Measurements from ENCODE around the gene RNF213. TPM values are rescaled to one million over a fixed set of nuclear protein-coding genes. Genes with fewer than 3 reads are reported as not detected.

Gene RNF213
- total RNA-seq, 1 donor from 2014 or later = 47.3 TPM

- H3K27ac Mint-ChIP-seq = no peak overlapping the region
- H3K9me3 Mint-ChIP-seq = no peaks in the 10 kb centered on the region
- TF ChIP-seq, protein P1, sequence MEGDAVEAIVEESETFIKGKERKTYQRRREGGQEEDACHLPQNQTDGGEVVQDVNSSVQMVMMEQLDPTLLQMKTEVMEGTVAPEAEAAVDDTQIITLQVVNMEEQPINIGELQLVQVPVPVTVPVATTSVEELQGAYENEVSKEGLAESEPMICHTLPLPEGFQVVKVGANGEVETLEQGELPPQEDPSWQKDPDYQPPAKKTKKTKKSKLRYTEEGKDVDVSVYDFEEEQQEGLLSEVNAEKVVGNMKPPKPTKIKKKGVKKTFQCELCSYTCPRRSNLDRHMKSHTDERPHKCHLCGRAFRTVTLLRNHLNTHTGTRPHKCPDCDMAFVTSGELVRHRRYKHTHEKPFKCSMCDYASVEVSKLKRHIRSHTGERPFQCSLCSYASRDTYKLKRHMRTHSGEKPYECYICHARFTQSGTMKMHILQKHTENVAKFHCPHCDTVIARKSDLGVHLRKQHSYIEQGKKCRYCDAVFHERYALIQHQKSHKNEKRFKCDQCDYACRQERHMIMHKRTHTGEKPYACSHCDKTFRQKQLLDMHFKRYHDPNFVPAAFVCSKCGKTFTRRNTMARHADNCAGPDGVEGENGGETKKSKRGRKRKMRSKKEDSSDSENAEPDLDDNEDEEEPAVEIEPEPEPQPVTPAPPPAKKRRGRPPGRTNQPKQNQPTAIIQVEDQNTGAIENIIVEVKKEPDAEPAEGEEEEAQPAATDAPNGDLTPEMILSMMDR (conservative IDR thresholded peaks at IDR 0.05) = no peak
- H3K36me3 Mint-ChIP-seq = peaks cover 8% of the 10 kb centered on the region
- no peak for DNase-seq (ENCODE audit: extremely low spot score, unreplicated experiment)
- no peaks in the 10 kb centered on the region for H3K27me3 Mint-ChIP-seq
- H3K4me1 Mint-ChIP-seq (ENCODE audit: unreplicated experiment) = no peaks in the 10 kb centered on the region
- H3K4me3 Mint-ChIP-seq = no peak overlapping the region
Observed at GRCh38 chr17:80286638-80286960, 25.9 kb downstream of the RNF213 start.

DNA sequence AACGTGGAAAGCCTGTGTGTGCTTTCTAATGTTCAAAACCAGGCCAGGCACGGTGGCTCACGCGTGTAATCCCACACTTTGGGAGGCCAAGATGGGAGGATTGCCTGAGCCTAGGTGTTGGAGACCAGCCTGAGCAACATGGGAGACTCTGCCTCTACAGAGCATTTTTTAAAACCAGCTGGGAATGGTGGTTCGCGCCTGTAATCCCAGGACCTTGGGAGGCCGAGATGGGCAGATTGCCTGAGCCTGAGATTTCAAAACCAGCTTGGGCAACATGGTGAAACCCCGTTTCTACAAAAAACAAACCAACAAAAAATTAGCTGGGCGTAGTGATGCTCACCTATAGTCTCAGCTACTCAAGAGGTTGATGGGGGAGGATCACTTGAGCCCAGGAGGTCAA, 26.4 kb downstream of the RNF213 start:
- H3K27me3 Mint-ChIP-seq = no peaks in the 10 kb centered on the region
- no peak overlapping the region for H3K27ac Mint-ChIP-seq
- H3K9me3 Mint-ChIP-seq = no peaks in the 10 kb centered on the region
- TF ChIP-seq, protein P1 (conservative IDR thresholded peaks at IDR 0.05) = no peak
- H3K4me3 Mint-ChIP-seq = no peak overlapping the region
- peaks cover 9% of the 10 kb centered on the region for H3K36me3 Mint-ChIP-seq
- no peak for DNase-seq (ENCODE audit: extremely low spot score, unreplicated experiment)
- no peaks in the 10 kb centered on the region for H3K4me1 Mint-ChIP-seq (ENCODE audit: unreplicated experiment)

DNA sequence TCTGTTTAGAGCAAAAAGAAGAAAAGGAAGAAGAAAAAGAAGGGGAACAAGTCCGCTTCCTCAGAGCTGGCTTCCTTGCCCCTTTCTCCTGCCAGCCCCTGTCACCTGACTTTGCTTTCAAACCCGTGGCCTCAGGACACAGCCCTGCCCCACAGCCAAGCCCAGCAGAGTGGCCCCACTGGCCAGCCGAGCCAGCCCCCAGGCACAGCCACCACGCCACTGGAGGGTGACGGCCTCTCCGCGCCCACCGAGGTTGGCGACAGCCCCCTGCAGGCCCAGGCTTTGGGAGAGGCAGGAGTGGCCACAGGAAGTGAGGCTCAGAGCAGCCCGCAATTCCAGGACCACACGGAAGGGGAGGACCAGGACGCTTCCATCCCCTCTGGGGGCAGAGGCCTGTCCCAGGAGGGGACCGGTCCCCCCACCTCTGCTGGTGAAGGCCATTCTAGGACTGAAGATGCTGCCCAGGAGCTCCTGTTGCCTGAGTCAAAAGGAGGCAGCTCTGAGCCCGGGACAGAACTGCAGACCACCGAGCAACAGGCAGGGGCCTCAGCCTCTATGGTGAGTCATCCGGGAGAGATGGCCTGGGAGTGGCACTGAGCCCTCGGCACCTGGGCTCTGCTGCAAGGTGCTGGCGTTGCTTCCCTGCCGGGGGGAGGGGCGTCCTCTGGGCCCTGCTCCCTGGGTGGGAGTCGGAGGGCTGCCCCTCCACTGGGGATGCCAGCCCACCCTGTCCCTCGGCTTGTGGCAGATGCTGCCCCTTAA, 27.3 kb downstream of the RNF213 start:
- no peak overlapping the region for H3K4me3 Mint-ChIP-seq
- H3K36me3 Mint-ChIP-seq = peaks cover 12% of the 10 kb centered on the region
- H3K27ac Mint-ChIP-seq = no peak overlapping the region
- TF ChIP-seq, protein P1 (conservative IDR thresholded peaks at IDR 0.05) = no peak
- H3K9me3 Mint-ChIP-seq = no peaks in the 10 kb centered on the region
- H3K4me1 Mint-ChIP-seq (ENCODE audit: unreplicated experiment) = no peaks in the 10 kb centered on the region
- no peaks in the 10 kb centered on the region for H3K27me3 Mint-ChIP-seq
- DNase-seq (ENCODE audit: extremely low spot score, unreplicated experiment) = no peak

- TF ChIP-seq, protein P1 (conservative IDR thresholded peaks at IDR 0.05) = no peak
- H3K27ac Mint-ChIP-seq = no peak overlapping the region
Observed at GRCh38 chr17:80289616-80290015, 29.0 kb downstream of the RNF213 start.

DNA sequence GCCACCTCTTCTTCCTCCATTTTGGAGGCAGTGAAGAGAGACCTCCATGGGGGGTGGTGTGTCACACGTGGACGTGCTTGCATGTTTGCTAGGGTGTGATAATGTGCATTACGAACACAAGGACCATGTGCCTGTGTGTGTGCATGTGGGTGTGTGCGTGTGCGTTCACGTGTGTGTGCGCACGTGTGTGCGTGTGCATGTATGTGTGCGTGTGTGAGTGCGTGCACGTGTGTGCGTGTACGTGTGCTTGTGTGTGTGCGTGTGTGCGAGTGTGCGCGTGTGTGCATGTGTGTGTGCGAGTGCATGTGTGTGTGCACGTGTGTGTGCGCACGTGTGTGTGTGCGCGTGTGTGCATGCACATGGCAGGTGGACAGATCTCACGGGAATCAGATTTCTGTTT, 29.5 kb downstream of the RNF213 start:
- Mint-ChIP-seq H3K9me3 (no peaks in the 10 kb centered on the region), H3K27me3 (no peaks in the 10 kb centered on the region), H3K27ac (no peak overlapping the region), H3K4me3 (no peak overlapping the region), H3K36me3 (peaks cover 16% of the 10 kb centered on the region), H3K4me1 (ENCODE audit: unreplicated experiment) (no peaks in the 10 kb centered on the region)
- no peak for DNase-seq (ENCODE audit: extremely low spot score, unreplicated experiment)
- TF ChIP-seq, protein P1 (conservative IDR thresholded peaks at IDR 0.05) = no peak

More at GRCh38 chr17:80289616-80290015, 29.0 kb downstream of the RNF213 start:
- H3K9me3 Mint-ChIP-seq = no peaks in the 10 kb centered on the region
- no peak for DNase-seq (ENCODE audit: extremely low spot score, unreplicated experiment)
- peaks cover 16% of the 10 kb centered on the region for H3K36me3 Mint-ChIP-seq
- H3K4me1 Mint-ChIP-seq (ENCODE audit: unreplicated experiment) = no peaks in the 10 kb centered on the region
- no peak overlapping the region for H3K4me3 Mint-ChIP-seq
- no peaks in the 10 kb centered on the region for H3K27me3 Mint-ChIP-seq

Data from type B pancreatic cell (in vitro differentiated cells).